ENCODE measurements around the gene FSD2.

FSD2 gene, protein sequence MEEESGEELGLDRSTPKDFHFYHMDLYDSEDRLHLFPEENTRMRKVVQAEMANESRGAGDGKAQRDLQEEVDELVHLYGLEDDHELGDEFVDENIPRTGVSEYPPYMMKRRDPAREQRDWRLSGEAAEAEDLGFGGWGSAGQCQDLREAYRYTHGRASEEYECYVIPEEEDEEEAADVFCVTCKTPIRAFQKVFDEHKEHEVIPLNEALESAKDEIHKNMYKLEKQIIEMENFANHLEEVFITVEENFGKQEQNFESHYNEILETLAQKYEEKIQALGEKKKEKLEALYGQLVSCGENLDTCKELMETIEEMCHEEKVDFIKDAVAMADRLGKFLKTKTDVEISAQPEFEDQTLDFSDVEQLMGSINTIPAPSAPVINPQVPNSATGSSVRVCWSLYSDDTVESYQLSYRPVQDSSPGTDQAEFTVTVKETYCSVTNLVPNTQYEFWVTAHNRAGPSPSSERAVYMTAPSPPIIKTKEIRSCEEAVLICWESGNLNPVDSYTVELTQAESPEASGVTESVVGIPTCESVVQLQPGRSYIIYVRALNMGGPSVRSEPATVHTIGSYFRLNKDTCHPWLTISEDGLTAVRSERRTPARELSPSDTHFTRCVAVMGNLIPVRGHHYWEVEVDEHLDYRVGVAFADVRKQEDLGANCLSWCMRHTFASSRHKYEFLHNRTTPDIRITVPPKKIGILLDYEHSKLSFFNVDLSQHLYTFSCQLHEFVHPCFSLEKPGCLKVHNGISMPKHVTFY

GRCh38 chr15:82805994-82806406 lies at the start of gene FSD2:
Gene FSD2, minus strand, starts transcription at chr15:82806069. Its CDS starts 18,679 bp downstream, at chr15:82787390.
- no peak for TF ChIP-seq CTCF (IDR thresholded peaks at IDR 0.05; ENCODE audit: low read depth, low read length)
- H3K4me3 ChIP-seq (ENCODE audit: low read depth, low read length): no peak within 1 kb of the TSS
- in situ Hi-C loops (cut with HindIII; ENCODE audit: low sequenced_read_pairs): no loop called here
- no peak for DNase-seq (ENCODE audit: low read depth, low spot score)

DNA sequence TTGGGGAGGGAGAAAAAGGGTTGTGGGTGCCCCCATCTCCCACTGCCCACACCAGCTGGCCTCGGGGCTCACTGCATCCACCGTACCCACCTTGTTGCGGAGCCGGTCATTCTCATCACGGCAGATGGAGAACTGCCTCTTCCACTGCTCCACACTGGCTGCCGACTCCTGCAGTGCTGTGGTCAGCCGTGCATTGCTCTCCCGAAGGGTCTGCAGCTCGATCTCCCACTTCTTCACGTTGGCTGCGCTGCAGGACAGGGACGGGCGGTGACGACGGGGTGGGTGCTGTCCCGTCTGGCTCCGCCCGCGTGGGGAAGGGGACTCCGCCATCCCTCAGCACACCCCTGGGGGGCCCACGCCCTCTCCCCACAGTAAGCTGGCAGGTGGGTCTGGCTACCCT lies 48.7 kb upstream of the FSD2 start:
- in situ Hi-C loops (cut with HindIII; ENCODE audit: low sequenced_read_pairs): no loop called here
- no peak for TF ChIP-seq CTCF (IDR thresholded peaks at IDR 0.05; ENCODE audit: low read depth, low read length)
- DNase-seq (ENCODE audit: low read depth, low spot score): no peak
- H3K4me3 ChIP-seq (ENCODE audit: low read depth, low read length): no peak overlapping the region

DNA sequence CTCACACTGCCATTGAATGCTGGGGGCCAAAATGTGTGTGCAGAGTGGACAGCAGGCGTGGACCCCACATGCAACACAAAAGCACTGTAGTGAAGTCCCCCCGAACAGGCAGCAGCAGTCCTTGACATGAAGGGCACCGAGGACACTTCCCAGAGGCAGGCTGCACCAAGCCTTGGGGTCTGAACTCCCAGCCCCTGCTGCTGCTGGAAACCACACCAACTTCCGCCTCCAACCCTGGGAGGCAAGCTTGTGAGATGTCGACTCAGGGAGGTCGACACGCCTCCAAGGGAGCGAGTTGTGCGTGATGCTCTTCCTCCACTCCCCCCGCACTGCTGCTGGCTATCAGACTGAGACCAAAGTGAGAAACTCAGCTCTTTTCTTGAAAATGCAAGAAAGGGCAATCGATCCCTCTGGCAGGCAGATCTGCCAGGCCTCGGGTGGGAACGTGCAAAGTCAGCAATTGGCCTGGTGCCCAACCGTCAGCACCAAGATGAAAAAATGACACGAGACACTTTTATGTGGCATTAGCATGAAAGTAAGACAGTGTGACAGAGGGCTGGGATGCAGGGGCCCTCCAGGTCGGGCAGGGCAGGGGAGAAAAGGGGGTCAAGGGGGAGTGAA lies 47.2 kb upstream of the FSD2 start:
- H3K4me3 ChIP-seq (ENCODE audit: low read depth, low read length): no peak overlapping the region
- no peak for DNase-seq (ENCODE audit: low read depth, low spot score)
- TF ChIP-seq CTCF (IDR thresholded peaks at IDR 0.05; ENCODE audit: low read depth, low read length): no peak
- in situ Hi-C loops (cut with HindIII; ENCODE audit: low sequenced_read_pairs): no loop called here

DNA sequence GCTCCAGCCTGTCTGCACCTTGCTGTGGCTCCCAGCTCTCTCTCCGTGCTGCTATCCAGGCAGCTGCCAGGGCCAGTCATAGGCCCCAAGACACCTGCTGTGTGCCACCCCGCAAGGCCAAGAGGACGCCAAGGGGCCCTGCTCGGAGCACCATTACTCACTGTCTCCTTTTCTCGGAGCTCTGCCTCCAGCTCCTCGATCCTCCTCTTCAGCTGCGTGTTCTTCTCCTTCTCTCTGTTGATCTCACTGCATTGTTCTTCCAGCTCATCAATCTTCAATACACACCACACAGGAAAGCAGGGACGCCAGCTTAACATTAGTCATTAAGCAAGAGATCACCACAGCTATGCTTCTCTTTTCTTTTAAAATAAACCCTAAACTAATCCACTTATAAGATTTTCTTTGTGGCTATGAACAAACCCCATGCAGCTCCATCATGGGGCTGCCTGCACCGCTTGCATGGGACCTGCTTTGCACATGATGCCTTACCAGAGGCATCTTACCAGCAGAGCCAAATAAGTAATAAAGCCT lies 46.2 kb upstream of the FSD2 start:
- in situ Hi-C loops (cut with HindIII; ENCODE audit: low sequenced_read_pairs): no loop called here
- no peak overlapping the region for H3K4me3 ChIP-seq (ENCODE audit: low read depth, low read length)
- DNase-seq (ENCODE audit: low read depth, low spot score): peak; percentile 81
- TF ChIP-seq CTCF (IDR thresholded peaks at IDR 0.05; ENCODE audit: low read depth, low read length): no peak

GRCh38 chr15:82851306-82851850 lies 45.5 kb upstream of the FSD2 start:
- in situ Hi-C loops (cut with HindIII; ENCODE audit: low sequenced_read_pairs): no loop called here
- no peak for DNase-seq (ENCODE audit: low read depth, low spot score)
- H3K4me3 ChIP-seq (ENCODE audit: low read depth, low read length): no peak overlapping the region
- no peak for TF ChIP-seq CTCF (IDR thresholded peaks at IDR 0.05; ENCODE audit: low read depth, low read length)

DNA sequence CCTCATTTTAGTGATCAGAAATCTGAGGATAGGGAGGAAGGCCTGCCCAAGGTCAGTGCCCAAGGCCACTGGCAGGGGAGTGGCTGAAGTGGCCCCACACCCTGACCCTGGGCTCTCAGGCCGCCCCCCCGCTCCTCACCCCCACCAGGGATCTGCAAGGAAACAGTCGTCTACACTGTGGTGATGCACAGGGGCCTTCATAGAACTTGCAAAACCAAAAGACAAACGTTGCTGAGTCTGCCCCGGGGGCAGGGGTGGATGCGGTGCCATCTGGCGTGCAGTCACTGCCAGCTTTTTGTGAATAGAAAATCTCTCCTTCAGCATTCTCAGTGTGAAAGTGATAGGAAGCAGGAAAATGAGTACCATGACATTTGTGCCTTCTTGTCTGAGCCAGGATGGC lies 44.9 kb upstream of the FSD2 start:
- DNase-seq (ENCODE audit: low read depth, low spot score): no peak
- in situ Hi-C loops (cut with HindIII; ENCODE audit: low sequenced_read_pairs): no loop called here
- TF ChIP-seq CTCF (IDR thresholded peaks at IDR 0.05; ENCODE audit: low read depth, low read length): no peak
- H3K4me3 ChIP-seq (ENCODE audit: low read depth, low read length): no peak overlapping the region
